ENCODE results near the gene NREP.

DNA sequence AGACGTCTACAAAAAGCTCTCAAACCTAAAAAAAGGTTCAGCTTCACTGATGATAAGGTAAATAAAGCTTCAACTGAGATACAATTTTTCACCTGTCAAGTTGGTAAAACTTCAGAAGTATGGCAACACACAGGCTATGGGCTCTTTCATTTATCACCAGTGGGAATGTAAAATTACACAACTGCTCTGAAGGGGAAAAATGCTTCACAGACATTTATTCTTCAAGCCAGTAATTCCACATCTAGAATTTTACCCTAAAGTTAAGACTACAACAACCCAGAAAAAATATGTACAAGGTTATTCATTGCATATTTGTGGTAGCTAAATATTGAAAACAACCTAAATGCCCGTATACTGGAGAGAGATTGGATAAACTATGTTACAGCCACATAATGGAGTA lies 48.1 kb upstream of the NREP start:
- TF ChIP-seq GATA2 (IDR thresholded peaks at IDR 0.05; ENCODE audit: low read depth, low read length) (no peak), GATA3 (IDR thresholded peaks at IDR 0.05; ENCODE audit: low read depth, low read length) (no peak)
